OCI-LY3 (cell line): ENCODE results near the gene CSH1.
A peak's percentile ranks its signal among the peaks of the same experiment; 100 is the strongest.
"Not testable (repeated sequence)": the region's sequence is repeated elsewhere in the genome, so short reads cannot be mapped to it uniquely, and the experiment has no call there.

Experiments used
- H2AFZ ChIP-seq: fragments of 200-600, 300-600 bp; shearing (Covaris generic); 2 replicates; pipeline ENCODE4 v1.6.0; 2014; ENCODE audit warnings: antibody characterized with exemption, low read depth, low read length
- H3K27ac ChIP-seq: fragments of 200-600, 300-600 bp; sonication (generic); 2 replicates; pipeline ENCODE4 v1.5.1; 2014; ENCODE audit warnings: mild to moderate bottlenecking, low read length, moderate library complexity, mixed read lengths
- H3K27me3 ChIP-seq: fragments of 200-600, 300-600 bp; sonication (generic); 2 replicates; pipeline ENCODE4 v1.6.1; 2014; ENCODE audit warnings: low read depth, low read length, mixed read lengths
- H3K36me3 ChIP-seq: fragments of 200-600, 300-600 bp; sonication (generic); replicated peaks from 2 replicates; pipeline ENCODE3; 2014; ENCODE audit warnings: low read depth, low read length, mixed read lengths
- H3K4me1 ChIP-seq: fragments of 300-600, 200-600 bp; sonication (generic); 2 replicates; pipeline ENCODE4 v1.6.1; 2014; ENCODE audit warnings: low read length, mixed read lengths
- H3K4me2 ChIP-seq: fragments of 200-600, 300-600 bp; sonication (generic); 2 replicates; pipeline ENCODE4 v1.6.1; 2014; ENCODE audit warnings: low read length, mixed read lengths
- H3K4me3 ChIP-seq: fragments of 300-600, 200-600 bp; sonication (generic); 2 replicates; pipeline ENCODE4 v1.5.1; 2014; ENCODE audit warnings: antibody characterized with exemption, mild to moderate bottlenecking, low read length, moderate library complexity
- H3K79me2 ChIP-seq: fragments of 300-600, 200-600 bp; shearing (Covaris generic); 2 replicates; pipeline ENCODE4 v1.6.1; 2014; ENCODE audit warnings: mild to moderate bottlenecking, low read length, mixed read lengths
- H3K9ac ChIP-seq: fragments of 300-600, 200-600 bp; shearing (Covaris generic); 2 replicates; pipeline ENCODE4 v1.6.0; 2014; ENCODE audit warnings: mild to moderate bottlenecking, low read length, moderate library complexity
- H3K9me3 ChIP-seq: fragments of 200-600, 300-600 bp; shearing (Covaris generic); 2 replicates; pipeline ENCODE4 v1.6.1; 2014; ENCODE audit warnings: low read length, mixed read lengths; ENCODE audit not compliant: insufficient read depth
- H4K20me1 ChIP-seq: fragments of 200-600, 300-600 bp; sonication (generic); 2 replicates; pipeline ENCODE4 v1.6.1; 2016; ENCODE audit warnings: low read length, mixed read lengths; ENCODE audit not compliant: insufficient read depth
- EZH2phosphoT487 ChIP-seq: fragments of 200-600 bp; shearing (Covaris generic); IDR thresholded peaks from 2 replicates; pipeline ENCODE4 v1.6.1; 2018; ENCODE audit warnings: antibody characterized with exemption, mixed run types, low read depth
- TF ChIP-seq, protein P1 (sequence below): fragments of 200-600, 300-600 bp; sonication (generic); IDR thresholded peaks from 2 replicates; pipeline ENCODE4 v1.5.1; 2014; ENCODE audit warnings: antibody characterized with exemption, low read length, low read depth

Gene CSH1

GRCh38 chr17:63911041-63911635 lies 14.8 kb upstream of the CSH1 start, which contains the start of gene CSHL1:
TSS of gene CSHL1 (minus strand) at chr17:63911258. CDS start at chr17:63911196, 62 bp downstream.
- Histone ChIP-seq H3K4me1 (peaks cover 20% of the 10 kb centered on the region), H3K9ac (no peak within 1 kb of the TSS), H3K9me3 (no peaks in the 10 kb centered on the region), H3K27me3 (peaks cover 14% of the 10 kb centered on the region), H3K79me2 (no peaks in the 10 kb centered on the region), H3K27ac (no peak within 1 kb of the TSS), H4K20me1 (no peaks in the 10 kb centered on the region), H3K4me2 (peak within 1 kb of the TSS; percentile 62), H3K36me3 (no peaks in the 10 kb centered on the region), H2AFZ (no peak within 1 kb of the TSS), H3K4me3 (peak within 1 kb of the TSS; percentile 52; the same call in 1 of the 2 replicates)
- TF ChIP-seq EZH2phosphoT487: no peak
- TF ChIP-seq, protein P1, sequence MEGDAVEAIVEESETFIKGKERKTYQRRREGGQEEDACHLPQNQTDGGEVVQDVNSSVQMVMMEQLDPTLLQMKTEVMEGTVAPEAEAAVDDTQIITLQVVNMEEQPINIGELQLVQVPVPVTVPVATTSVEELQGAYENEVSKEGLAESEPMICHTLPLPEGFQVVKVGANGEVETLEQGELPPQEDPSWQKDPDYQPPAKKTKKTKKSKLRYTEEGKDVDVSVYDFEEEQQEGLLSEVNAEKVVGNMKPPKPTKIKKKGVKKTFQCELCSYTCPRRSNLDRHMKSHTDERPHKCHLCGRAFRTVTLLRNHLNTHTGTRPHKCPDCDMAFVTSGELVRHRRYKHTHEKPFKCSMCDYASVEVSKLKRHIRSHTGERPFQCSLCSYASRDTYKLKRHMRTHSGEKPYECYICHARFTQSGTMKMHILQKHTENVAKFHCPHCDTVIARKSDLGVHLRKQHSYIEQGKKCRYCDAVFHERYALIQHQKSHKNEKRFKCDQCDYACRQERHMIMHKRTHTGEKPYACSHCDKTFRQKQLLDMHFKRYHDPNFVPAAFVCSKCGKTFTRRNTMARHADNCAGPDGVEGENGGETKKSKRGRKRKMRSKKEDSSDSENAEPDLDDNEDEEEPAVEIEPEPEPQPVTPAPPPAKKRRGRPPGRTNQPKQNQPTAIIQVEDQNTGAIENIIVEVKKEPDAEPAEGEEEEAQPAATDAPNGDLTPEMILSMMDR: no peak

- Histone ChIP-seq H3K4me1 (peaks cover 11% of the 10 kb centered on the region), H4K20me1 (no peaks in the 10 kb centered on the region), H2AFZ (no peak overlapping the region), H3K36me3 (no peaks in the 10 kb centered on the region), H3K27ac (no peak overlapping the region), H3K9me3 (no peaks in the 10 kb centered on the region), H3K27me3 (peaks cover 14% of the 10 kb centered on the region), H3K79me2 (no peaks in the 10 kb centered on the region), H3K9ac (no peak overlapping the region), H3K4me2 (no peak overlapping the region), H3K4me3 (no peak overlapping the region)
- TF ChIP-seq, protein P1: no peak
- TF ChIP-seq EZH2phosphoT487: no peak
Measured at GRCh38 chr17:63910096-63910495, 13.7 kb upstream of the CSH1 start.

DNA sequence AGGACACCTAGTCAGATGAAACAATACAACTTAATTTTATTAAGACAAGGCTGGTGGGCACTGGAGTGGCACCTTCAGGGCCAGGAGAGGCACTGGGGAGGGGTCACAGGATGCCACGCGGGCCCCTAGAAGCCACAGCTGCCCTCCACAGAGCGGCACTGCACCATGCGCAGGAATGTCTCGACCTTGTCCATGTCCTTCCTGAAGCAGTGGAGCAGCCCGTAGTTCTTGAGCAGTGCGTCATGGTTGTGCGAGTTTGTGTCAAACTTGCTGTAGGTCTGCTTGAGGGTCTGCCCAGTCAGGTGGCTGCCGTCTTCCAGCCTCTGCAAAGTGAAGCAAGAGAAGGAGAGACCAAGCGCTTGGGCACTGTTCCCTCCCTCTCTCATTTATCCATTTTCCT lies 13.2 kb upstream of the CSH1 start:
- not testable (repeated sequence) for H2AFZ ChIP-seq
- peaks cover 14% of the 10 kb centered on the region for H3K27me3 ChIP-seq

GRCh38 chr17:63907161-63907778 lies 10.9 kb upstream of the CSH1 start:
- not testable (repeated sequence) for H3K4me1 ChIP-seq, H3K27ac ChIP-seq, H3K36me3 ChIP-seq, H3K79me2 ChIP-seq, H2AFZ ChIP-seq, H3K9me3 ChIP-seq, H4K20me1 ChIP-seq, H3K9ac ChIP-seq, H3K4me2 ChIP-seq, H3K4me3 ChIP-seq
- H3K27me3 ChIP-seq: peaks cover 17% of the 10 kb centered on the region
- TF ChIP-seq, protein P1: peak; percentile 21

More for the DNA sequence above, 13.2 kb upstream of the CSH1 start:
- H3K36me3 ChIP-seq, H3K9ac ChIP-seq, H3K4me2 ChIP-seq, H3K9me3 ChIP-seq, H4K20me1 ChIP-seq, H3K79me2 ChIP-seq, H3K27ac ChIP-seq, H3K4me3 ChIP-seq: not testable (repeated sequence)
- peaks cover 11% of the 10 kb centered on the region for H3K4me1 ChIP-seq

DNA sequence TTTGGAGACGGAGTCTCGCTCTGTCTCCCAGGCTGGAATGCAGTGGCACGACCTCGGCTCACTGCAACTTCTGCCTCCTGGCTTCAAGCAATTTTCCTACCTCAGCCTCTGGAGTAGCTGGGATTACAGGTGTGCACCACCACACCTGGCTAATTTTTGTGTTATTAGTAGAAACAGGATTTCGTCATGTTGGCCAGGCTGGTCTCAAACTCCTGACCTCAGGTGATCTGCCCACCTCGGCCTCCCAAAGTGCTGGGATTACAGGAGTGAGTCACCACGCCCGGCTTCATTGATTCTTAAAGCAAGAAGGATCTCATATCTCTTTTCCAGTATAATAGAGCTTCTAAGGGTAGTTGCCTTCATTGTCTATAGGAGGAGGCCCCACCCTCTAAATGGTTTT lies 8.4 kb upstream of the CSH1 start:
- H3K79me2 ChIP-seq, H3K4me3 ChIP-seq, H3K9me3 ChIP-seq, H2AFZ ChIP-seq, H3K4me2 ChIP-seq, H3K36me3 ChIP-seq, H4K20me1 ChIP-seq, H3K9ac ChIP-seq, H3K4me1 ChIP-seq, H3K27ac ChIP-seq: not testable (repeated sequence)
- H3K27me3 ChIP-seq: peaks cover 27% of the 10 kb centered on the region
